Adrenal gland (tissue), 12 donors: ENCODE results near the gene KIAA1549. TPM values are rescaled to one million over a fixed set of nuclear protein-coding genes. Genes with fewer than 3 reads are reported as not detected.

ENCODE experiments used
- DNase-seq, 7 donors: peaks; one replicate each; pipeline ENCODE4 v3.0.0-alpha.2; 2019 to 2020
- H3K27ac ChIP-seq, 5 donors: fragments of 200-600 bp; sonication (generic) in 4 of 5; 1 replicate in 3 of 5; 2 replicates in 2 of 5; pipeline versions ENCODE4 v1.5.1 to v1.8.0; 2016 to 2020; ENCODE audit warnings: mild to moderate bottlenecking in 1 of 5
- H3K27me3 ChIP-seq: fragments of 200-600 bp; 2 replicates; pipeline ENCODE4 v1.8.0; 2021
- H3K36me3 ChIP-seq, 2 donors: fragments of 200-600 bp; replicated peaks in 1 of 2; 1 replicate in 1 of 2; 2 replicates in 1 of 2; pipeline versions ENCODE4 v1.5.1 to v1.8.0; 2018 to 2022
- H3K4me1 ChIP-seq, 2 donors: fragments of 200-600 bp; replicated peaks in 1 of 2; 1 replicate in 1 of 2; 2 replicates in 1 of 2; pipeline versions ENCODE4 v1.5.1 to v1.8.0; 2018 to 2021
- H3K4me3 ChIP-seq, 4 donors: fragments of 200-600 bp; sonication (generic) in 3 of 4; one replicate each; pipeline ENCODE4 v1.5.1; 2016 to 2018
- H3K9me3 ChIP-seq, 3 donors: fragments of 200-600 bp; sonication (generic) in 1 of 3; replicated peaks in 1 of 3; 1 replicate in 2 of 3; 2 replicates in 1 of 3; pipeline versions ENCODE4 v1.5.1 to v1.8.0; 2016 to 2021
- POLR2A ChIP-seq, 2 donors: fragments of 450-650 bp; IDR thresholded peaks; one replicate each; pipeline ENCODE4 v1.6.1; 2017; ENCODE audit warnings: antibody characterized with exemption in 2 of 2, mild to moderate bottlenecking in 2 of 2, moderate library complexity in 1 of 2
- WGBS, 4 donors: extraction: QIAGEN DNeasy Blood & Tissue Kit in 2 of 4; methylation state at CpG; one replicate each; pipeline versions ENCODE4 v1.1.5 to v1.1.7; 2013 to 2017; 5-methylcytosine and 5-hydroxymethylcytosine counted together
- intact Hi-C, 2 donors: fragments of 100-400 bp; cut with DNase I; formaldehyde crosslinking; loops; one replicate each; pipeline versions ENCODE4 v1.14.1 to v1.15.0; 2022 to 2023
- polyA plus RNA-seq, 3 donors: library from polyadenylated mRNA; stranded (reverse); fragments of 200-250 nt in 2 of 3; fragments of 350-450 nt in 1 of 3; fragmentation: Illumina TruSeq in 1 of 3; extraction: RNeasy Lipid Tissue Mini Kit (QIAGEN cat#74804) in 1 of 3; gene quantifications; one replicate each; pipeline ENCODE4 v1.2.3, GENCODE V29; 2013 to 2014
- total RNA-seq, 9 donors: library from RNA; depleted of rRNA in 4 of 9; stranded (reverse); fragments of >200 nt in 4 of 9; fragments of 120-200 nt in 1 of 9; fragmentation: NEBNext Ultra II Directional in 1 of 9; extraction: Animal tissue kit (Norgen Biotek cat#: 25700) in 1 of 9; gene quantifications; one replicate each; pipeline versions ENCODE4 v1.1.0 to v1.2.4, GENCODE V29; 2013 to 2023
- TF ChIP-seq, protein P1 (sequence below), 6 experiments: fragments of 450-650 bp in 4 of 6; fragments of 200-600 bp in 2 of 6; sonication (generic) in 1 of 6; IDR thresholded peaks; 1 replicate in 5 of 6; 2 replicates in 1 of 6; pipeline versions ENCODE4 v1.5.1 to v1.8.0; 2016 to 2021; ENCODE audit warnings: antibody characterized with exemption in 6 of 6, mild to moderate bottlenecking in 2 of 6, moderate library complexity in 1 of 6
- donor health status: healthy with polysubstance abuse.
- donor health status: Bipolar disorder and iron deficiency.
- donor health status: DM: yes; HTN: yes; CAD: no.
- donor health status: DM: no; HTN: no; CAD: no.
- donor health status: DM: no; HTN: no; CAD: no.
- donor health status: DM: yes; HTN: yes; CAD: no.

Gene KIAA1549
- total and polyA plus RNA-seq, 12 donors: 1.3 to 7.6 (median 3.7) TPM

DNA sequence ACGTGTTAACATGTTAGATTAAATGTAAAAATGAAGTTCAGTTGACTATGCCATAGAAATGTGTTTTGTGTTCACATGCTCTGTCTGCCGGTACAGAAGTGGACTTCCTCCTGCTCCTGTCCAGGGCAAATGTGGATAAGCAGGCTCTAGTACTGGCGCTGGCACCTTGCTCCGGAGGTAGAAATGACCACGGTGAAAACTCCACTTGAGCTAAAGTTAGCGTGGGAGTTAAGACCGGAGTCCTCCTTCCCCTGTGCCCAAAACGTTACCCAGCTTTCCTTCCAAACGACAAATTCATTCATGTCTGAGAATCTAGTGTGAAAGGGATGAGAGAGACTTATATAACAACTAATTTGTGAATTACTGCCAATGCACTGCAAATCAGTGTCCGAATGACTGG, 148.2 kb downstream of the KIAA1549 start:
- Histone ChIP-seq H3K9me3 (no peaks in the 10 kb centered on the region), H3K36me3 (no peaks in the 10 kb centered on the region), H3K4me3 (no peak overlapping the region), H3K27ac (no peak overlapping the region), H3K27me3 (no peaks in the 10 kb centered on the region), H3K4me1 (no peaks in the 10 kb centered on the region)
- TF ChIP-seq, protein P1, sequence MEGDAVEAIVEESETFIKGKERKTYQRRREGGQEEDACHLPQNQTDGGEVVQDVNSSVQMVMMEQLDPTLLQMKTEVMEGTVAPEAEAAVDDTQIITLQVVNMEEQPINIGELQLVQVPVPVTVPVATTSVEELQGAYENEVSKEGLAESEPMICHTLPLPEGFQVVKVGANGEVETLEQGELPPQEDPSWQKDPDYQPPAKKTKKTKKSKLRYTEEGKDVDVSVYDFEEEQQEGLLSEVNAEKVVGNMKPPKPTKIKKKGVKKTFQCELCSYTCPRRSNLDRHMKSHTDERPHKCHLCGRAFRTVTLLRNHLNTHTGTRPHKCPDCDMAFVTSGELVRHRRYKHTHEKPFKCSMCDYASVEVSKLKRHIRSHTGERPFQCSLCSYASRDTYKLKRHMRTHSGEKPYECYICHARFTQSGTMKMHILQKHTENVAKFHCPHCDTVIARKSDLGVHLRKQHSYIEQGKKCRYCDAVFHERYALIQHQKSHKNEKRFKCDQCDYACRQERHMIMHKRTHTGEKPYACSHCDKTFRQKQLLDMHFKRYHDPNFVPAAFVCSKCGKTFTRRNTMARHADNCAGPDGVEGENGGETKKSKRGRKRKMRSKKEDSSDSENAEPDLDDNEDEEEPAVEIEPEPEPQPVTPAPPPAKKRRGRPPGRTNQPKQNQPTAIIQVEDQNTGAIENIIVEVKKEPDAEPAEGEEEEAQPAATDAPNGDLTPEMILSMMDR (IDR thresholded peaks at IDR 0.05): no peak
- TF ChIP-seq POLR2A (IDR thresholded peaks at IDR 0.05): no peak
- WGBS, 4 donors: 89 to 94% (median 91%) methylated on average over 10 of the region's 10 CpGs
- no peak for DNase-seq
- intact Hi-C loops: no loop called here

DNA sequence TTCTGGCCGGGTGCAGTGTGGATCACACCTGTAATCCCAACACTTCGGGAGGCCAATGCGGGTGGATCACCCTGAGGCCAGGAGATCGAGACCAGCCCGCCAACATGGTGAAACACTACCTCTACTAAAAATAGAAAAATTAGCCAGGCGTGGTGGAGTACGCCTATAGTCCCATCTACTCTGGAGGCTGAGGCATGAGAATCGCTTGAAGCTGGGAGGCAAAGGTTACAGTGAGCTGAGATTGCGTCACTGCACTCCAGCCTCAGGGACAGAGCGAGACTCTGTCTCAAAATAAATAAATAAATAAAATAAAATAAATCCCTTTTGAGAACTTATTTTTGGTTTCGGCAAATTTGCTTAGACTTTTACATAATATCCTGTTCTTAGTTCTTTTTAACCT, 151.9 kb downstream of the KIAA1549 start:
- H3K9me3 ChIP-seq: no peaks in the 10 kb centered on the region
- no peak for TF ChIP-seq POLR2A (IDR thresholded peaks at IDR 0.05)
- TF ChIP-seq, protein P1 (IDR thresholded peaks at IDR 0.05): no peak
- no peaks in the 10 kb centered on the region for H3K36me3 ChIP-seq
- intact Hi-C loops: no loop called here
- WGBS, 4 donors: 85 to 96% (median 91%) methylated on average over 11 of the region's 11 CpGs
- H3K27ac ChIP-seq: no peak overlapping the region
- no peaks in the 10 kb centered on the region for H3K27me3 ChIP-seq
- no peak for DNase-seq
- no peak overlapping the region for H3K4me3 ChIP-seq
- no peaks in the 10 kb centered on the region for H3K4me1 ChIP-seq

DNA sequence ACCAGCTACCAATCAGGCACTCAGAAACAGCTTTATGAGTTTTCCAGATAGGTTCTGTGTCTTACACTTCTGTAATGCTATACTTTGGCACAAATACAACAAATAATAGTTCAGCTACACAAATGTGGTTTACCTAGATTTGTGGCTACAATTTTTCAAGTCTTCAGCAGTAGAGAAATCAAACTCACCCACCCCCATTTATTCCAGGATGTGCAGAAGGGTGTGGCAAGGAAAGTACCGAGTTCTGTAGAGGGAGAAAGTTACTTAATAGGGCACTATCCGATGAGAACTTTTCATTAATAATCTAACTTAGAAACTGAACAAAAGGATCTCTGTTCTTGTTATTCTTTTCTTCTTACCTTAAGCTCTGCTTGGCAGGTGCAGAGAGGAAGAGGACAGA, 152.9 kb downstream of the KIAA1549 start:
- Histone ChIP-seq H3K9me3 (no peaks in the 10 kb centered on the region), H3K4me3 (no peak overlapping the region), H3K4me1 (no peaks in the 10 kb centered on the region), H3K27me3 (no peaks in the 10 kb centered on the region), H3K36me3 (no peaks in the 10 kb centered on the region), H3K27ac (no peak overlapping the region)
- no peak for DNase-seq
- WGBS, 4 donors: 69 to 84% (median 77%) methylated on average over 2 of the region's 2 CpGs
- no peak for TF ChIP-seq POLR2A (IDR thresholded peaks at IDR 0.05)
- TF ChIP-seq, protein P1 (IDR thresholded peaks at IDR 0.05): no peak
- intact Hi-C loops: no loop called here

DNA sequence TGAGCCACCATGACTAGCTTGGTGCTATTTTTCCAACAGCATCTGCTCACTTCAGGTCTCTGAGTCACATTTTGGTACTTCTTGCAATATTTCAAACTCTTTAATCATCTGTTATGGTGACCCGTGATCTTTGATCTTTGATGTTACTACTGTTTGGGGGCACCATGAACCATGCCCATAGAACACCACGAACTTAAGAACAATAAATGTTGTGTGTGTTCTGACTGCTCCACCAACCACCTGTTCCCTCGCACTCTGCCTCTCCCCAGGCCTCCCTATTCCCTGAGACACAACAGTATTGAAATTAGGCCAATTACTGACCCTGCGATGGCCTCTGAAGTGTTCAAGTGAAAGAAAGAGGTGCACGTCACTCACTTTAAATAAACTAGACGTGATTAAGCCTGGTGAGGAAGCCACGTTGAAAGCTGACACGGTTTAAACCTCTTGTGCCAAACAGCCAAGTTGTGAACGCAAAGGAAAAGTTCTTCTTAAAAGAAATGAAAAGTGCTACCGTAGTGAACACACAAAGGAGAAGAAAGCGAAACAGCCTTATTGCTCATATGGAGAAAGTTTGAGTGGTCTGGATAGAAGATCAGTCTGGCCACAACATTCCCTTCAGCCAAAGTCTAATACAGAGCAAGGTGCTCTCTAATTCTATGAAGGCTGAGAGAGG, 156.0 kb downstream of the KIAA1549 start:
- TF ChIP-seq, protein P1 (IDR thresholded peaks at IDR 0.05): no peak
- no peak for TF ChIP-seq POLR2A (IDR thresholded peaks at IDR 0.05)
- H3K9me3 ChIP-seq: no peaks in the 10 kb centered on the region
- no peak for DNase-seq
- intact Hi-C loops: no loop called here
- H3K4me3 ChIP-seq: no peak overlapping the region
- H3K27ac ChIP-seq: no peak overlapping the region
- H3K4me1 ChIP-seq: no peaks in the 10 kb centered on the region
- no peaks in the 10 kb centered on the region for H3K36me3 ChIP-seq
- WGBS, 4 donors: 87 to 93% (median 87%) methylated on average over 11 of the region's 11 CpGs
- H3K27me3 ChIP-seq: no peaks in the 10 kb centered on the region
